ENCODE data around the gene FGB.

DNA sequence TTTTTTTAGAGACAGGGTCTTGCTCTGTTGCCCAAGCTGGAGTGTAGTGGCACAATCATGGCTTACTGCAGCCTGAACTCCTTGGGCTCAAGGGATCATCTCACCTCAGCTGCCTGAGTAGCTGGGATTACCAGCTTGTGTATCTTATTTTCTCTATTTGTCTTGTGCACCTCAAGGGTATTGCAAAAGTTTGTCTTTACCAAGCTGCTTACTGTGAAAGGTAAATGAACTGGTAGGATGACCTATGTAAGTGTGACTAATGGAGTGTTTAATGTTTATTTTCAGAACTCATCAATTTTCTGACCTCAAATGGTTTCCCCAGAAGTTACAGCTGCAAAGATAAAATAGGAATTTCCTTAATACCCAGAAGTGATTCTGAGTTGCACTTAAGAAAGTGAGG, 33.0 kb downstream of the FGB start:
- TF ChIP-seq MAX (IDR thresholded peaks at IDR 0.05) = no peak
- no peak for TF ChIP-seq CEBPB (IDR thresholded peaks at IDR 0.05)
- TF ChIP-seq YY1 (IDR thresholded peaks at IDR 0.05; ENCODE audit: low read depth) = no peak
- TF ChIP-seq REST (IDR thresholded peaks at IDR 0.05; ENCODE audit: low read depth) = no peak
- no peak for TF ChIP-seq RAD21 (IDR thresholded peaks at IDR 0.05; ENCODE audit: low read depth)
